Measurements from ENCODE around the gene NDUFC1. TPM values are rescaled to one million over a fixed set of nuclear protein-coding genes. Genes with fewer than 3 reads are reported as not detected.

The NDUFC1 gene
- total and polyA plus RNA-seq, 8 donors, result 4.0 to 142 (median 66.0) TPM

- Histone ChIP-seq H3K9me3 (no peaks in the 10 kb centered on the region), H3K27me3 (no peaks in the 10 kb centered on the region), H3K4me3 (no peak overlapping the region), H3K27ac (peak overlapping the region in 1 of 5 donors; percentile 27), H3K36me3 (no peaks in the 10 kb centered on the region), H3K4me1 (peaks cover 0 to 17% (median 2%) of the 10 kb centered on the region in 4 donors)
- TF ChIP-seq CTCF (IDR thresholded peaks at IDR 0.05) (no peak), EP300 (IDR thresholded peaks at IDR 0.05) (no peak), POLR2A (IDR thresholded peaks at IDR 0.05) (no peak), POLR2AphosphoS5 (IDR thresholded peaks at IDR 0.05) (no peak)
- intact Hi-C loops (cut with DNase I; ENCODE audit: low total_unique reads), result no loop called here
- 52 to 83% (median 73%) methylated on average over 3 of the region's 3 CpGs for WGBS, 5 donors
- DNase-seq, result no peak
Measured at GRCh38 chr4:139246166-139246565, 56.1 kb downstream of the NDUFC1 start.

- DNase-seq, result no peak
- TF ChIP-seq CTCF (IDR thresholded peaks at IDR 0.05), result no peak
- no peak for TF ChIP-seq POLR2AphosphoS5 (IDR thresholded peaks at IDR 0.05)
- TF ChIP-seq EP300 (IDR thresholded peaks at IDR 0.05), result no peak
- no peak for TF ChIP-seq POLR2A (IDR thresholded peaks at IDR 0.05)
- no peaks in the 10 kb centered on the region for H3K36me3 ChIP-seq
- H3K9me3 ChIP-seq, result no peaks in the 10 kb centered on the region
- peaks cover 0 to 17% (median 2%) of the 10 kb centered on the region in 4 donors for H3K4me1 ChIP-seq
- WGBS, 5 donors, result 79 to 98% (median 83%) methylated on average over 1 of the region's 1 CpG
- intact Hi-C loops (cut with DNase I; ENCODE audit: low total_unique reads), result no loop called here
- no peaks in the 10 kb centered on the region for H3K27me3 ChIP-seq
- peak overlapping the region in 1 of 5 donors; percentile 27 for H3K27ac ChIP-seq
- H3K4me3 ChIP-seq, result no peak overlapping the region
Measured at GRCh38 chr4:139245590-139245989, 56.7 kb downstream of the NDUFC1 start.

- intact Hi-C loops (cut with DNase I; ENCODE audit: low total_unique reads), result no loop called here
- peaks cover 0 to 17% (median 2%) of the 10 kb centered on the region in 4 donors for H3K4me1 ChIP-seq
- peaks cover 0 to 6% (median 0%) of the 10 kb centered on the region in 4 donors for H3K9me3 ChIP-seq
- H3K36me3 ChIP-seq, result no peaks in the 10 kb centered on the region
- no peaks in the 10 kb centered on the region for H3K27me3 ChIP-seq
- H3K27ac ChIP-seq, result peak overlapping the region in 1 of 5 donors; percentile 38
- no peak for TF ChIP-seq POLR2A (IDR thresholded peaks at IDR 0.05)
- no peak for TF ChIP-seq CTCF (IDR thresholded peaks at IDR 0.05)
- TF ChIP-seq POLR2AphosphoS5 (IDR thresholded peaks at IDR 0.05), result peak in 1 of 3 donors; percentile 35
- no peak for TF ChIP-seq EP300 (IDR thresholded peaks at IDR 0.05)
- WGBS, 5 donors, result 86 to 88% (median 87%) methylated on average over 12 of the region's 12 CpGs
- no peak overlapping the region for H3K4me3 ChIP-seq
- DNase-seq, result no peak
Measured at GRCh38 chr4:139243448-139244365, 58.6 kb downstream of the NDUFC1 start.

GRCh38 chr4:139242511-139243051 is 59.7 kb downstream of the NDUFC1 start:
- H3K9me3 ChIP-seq, result peaks cover 0 to 6% (median 0%) of the 10 kb centered on the region in 4 donors
- no peak for TF ChIP-seq POLR2A (IDR thresholded peaks at IDR 0.05)
- TF ChIP-seq POLR2AphosphoS5 (IDR thresholded peaks at IDR 0.05), result no peak
- TF ChIP-seq EP300 (IDR thresholded peaks at IDR 0.05), result no peak
- TF ChIP-seq CTCF (IDR thresholded peaks at IDR 0.05), result no peak
- WGBS, 5 donors, result 65 to 83% (median 76%) methylated on average over 2 of the region's 2 CpGs

More at GRCh38 chr4:139242511-139243051, 59.7 kb downstream of the NDUFC1 start:
- intact Hi-C loops (cut with DNase I; ENCODE audit: low total_unique reads), result no loop called here
- Histone ChIP-seq H3K27me3 (no peaks in the 10 kb centered on the region), H3K4me3 (no peak overlapping the region), H3K36me3 (no peaks in the 10 kb centered on the region), H3K4me1 (peaks cover 0 to 17% (median 0%) of the 10 kb centered on the region in 4 donors), H3K27ac (no peak overlapping the region)
- DNase-seq, result no peak
